GM03348 (cell line): Measurements from ENCODE around the gene TBC1D4.

Source experiments
- DNase-seq: peaks from one replicate; pipeline ENCODE4 v3.0.0; 2012; ENCODE audit warnings: low spot score

The TBC1D4 gene

GRCh38 chr13:75482070-75482819 is at the start of gene TBC1D4:
TBC1D4 (minus strand) TSS chr13:75482169; CDS start chr13:75481767, 402 bp downstream.
- DNase-seq = peak; percentile 90

DNA sequence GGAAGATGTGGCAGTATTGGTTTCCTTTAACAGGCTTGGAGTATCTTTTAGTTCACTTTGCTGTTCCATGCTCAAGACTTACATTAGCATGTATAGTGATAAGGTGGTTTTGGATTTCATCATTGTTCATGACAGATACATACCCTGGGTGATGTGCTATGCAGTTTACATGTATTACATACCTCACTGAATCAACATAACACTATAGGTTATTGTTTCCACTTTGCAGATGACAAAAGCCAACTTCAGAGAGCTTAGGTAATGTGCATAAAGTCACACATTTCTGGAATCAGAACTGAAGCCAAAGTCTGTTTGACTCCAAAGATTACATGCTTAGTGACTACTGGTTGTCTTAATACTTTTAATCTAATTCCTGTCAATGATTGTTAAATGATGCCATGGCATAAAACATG is 48.6 kb upstream of the TBC1D4 start:
- no peak for DNase-seq

DNA sequence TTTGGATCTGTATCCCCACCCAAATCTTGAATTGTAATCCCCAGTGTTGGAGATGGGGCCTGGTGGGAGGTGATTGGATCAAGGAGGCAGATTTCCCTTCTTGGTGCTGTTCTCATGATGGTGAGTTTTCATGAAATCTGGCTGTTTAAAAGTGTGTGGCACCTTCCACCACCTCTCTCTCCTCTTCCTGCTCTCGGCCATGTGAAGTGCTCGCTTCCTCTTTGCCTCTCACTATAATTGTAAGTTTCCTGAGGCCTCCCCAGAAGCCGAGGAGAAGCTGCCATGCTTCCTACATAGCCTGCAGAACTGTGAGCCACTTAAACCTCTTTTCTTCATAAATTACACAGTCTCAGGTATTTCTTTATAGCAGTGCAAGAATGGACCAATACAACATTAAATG is 40.0 kb upstream of the TBC1D4 start:
- DNase-seq = no peak

DNA sequence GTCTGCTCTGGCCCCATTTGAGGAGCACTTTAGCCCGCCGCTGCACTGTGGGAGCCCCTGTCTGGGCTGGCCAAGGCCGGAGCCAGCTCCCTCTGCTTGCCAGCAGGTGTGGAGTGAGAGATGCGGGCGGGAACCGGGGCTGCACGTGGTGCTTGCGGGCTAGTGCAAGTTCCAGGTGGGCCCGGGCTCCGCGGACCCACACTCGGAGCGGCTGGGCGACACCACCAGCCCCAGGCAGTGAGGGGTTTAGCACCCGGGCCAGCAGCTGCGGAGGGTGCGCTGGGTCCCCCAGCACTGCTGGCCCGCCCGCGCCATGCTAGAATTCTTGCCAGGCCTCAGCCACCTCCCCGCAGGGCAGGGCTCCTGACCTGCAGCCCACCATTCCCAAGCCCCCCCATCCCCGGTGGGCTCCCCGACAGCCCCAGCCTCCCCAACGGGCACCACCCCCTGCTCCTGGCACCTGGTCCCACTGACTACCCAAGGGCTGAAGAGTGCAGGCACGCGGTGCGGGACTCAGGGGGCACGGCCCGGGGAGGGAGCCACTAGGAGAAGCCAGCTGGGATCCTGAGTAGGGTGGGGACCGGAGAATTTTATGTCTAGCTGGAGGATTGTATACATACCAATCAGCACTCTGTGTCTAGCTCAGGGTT is 36.6 kb upstream of the TBC1D4 start:
- DNase-seq = no peak

- peak; percentile 12 for DNase-seq
These were observed 32.4 kb upstream of the TBC1D4 start for GRCh38 chr13:75514080-75514995.

- DNase-seq = no peak
These were observed 31.3 kb upstream of the TBC1D4 start for GRCh38 chr13:75513271-75513670.

GRCh38 chr13:75512253-75512652 is 30.3 kb upstream of the TBC1D4 start:
- DNase-seq = no peak

DNA sequence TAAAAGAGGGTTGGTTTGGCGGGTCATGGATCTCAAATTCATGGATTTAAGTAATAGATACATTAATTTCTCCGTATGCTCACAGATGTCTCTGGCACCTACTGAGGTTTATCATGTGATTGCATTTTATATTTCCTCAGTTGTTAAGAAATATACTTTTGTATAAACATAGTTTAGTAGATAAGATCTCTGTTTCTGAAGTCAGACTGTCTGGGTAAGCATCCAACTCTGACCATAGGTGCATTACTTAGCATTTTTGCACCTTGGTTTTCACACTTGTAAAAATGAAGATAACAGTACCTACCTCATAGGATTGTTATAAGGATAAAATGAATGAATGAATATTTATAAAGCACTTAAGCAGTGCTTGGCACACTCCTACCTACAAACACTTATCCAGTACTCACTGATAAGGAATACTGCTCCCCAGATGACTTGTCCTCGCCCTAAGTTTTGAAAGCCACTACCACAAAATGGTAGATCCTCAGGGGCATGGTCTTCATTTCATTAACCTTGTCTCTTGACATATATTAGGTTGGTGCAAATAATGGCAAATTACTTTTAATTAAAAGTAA is 29.2 kb upstream of the TBC1D4 start:
- DNase-seq = no peak

GRCh38 chr13:75508002-75508548 is 26.1 kb upstream of the TBC1D4 start:
- no peak for DNase-seq

GRCh38 chr13:75507027-75508001 is 25.3 kb upstream of the TBC1D4 start:
- DNase-seq = no peak

DNA sequence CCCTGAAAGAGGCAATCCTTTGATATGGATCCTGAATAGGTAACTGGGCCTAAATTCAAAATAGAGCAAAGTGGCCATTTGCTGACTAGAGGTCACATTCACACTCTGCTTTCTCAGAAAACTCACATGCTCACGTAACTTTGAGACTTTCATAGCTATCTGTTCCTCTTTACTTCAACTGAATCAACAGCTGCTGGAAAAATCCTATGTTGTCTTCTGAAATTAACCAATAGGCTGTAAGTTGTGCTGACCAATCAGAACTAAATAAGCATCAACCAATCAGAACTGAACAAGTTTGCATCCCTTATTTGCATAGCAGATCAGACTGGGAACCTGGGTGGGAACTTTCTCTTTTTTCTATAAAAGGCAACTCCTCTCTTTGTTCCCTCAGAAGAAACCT is 24.0 kb upstream of the TBC1D4 start:
- DNase-seq = no peak

DNA sequence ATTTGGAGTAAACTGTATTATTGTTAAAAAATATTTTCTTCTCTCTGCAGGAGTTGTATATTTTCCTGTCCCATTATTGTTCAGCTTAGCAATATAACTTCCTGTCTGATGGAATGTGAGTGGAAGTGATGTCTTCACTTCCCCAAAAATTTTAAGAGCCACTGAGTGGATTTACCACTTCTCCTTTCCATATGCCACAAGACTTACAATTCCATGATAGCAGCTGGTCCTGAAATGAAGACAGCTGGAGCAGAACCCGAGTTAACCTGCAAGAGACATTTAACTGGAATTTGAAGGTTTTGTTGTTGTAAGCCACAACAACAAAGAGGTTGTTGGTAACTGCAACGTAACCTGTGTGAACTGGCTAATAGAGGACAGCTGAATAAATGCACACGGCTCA is 23.4 kb upstream of the TBC1D4 start:
- no peak for DNase-seq

GRCh38 chr13:75495938-75496337 is 14.0 kb upstream of the TBC1D4 start:
- DNase-seq = peak; percentile 49

- DNase-seq = peak; percentile 30
These were observed 12.5 kb upstream of the TBC1D4 start for GRCh38 chr13:75494491-75494890.

GRCh38 chr13:75493156-75493555 is 11.2 kb upstream of the TBC1D4 start:
- DNase-seq = no peak

- DNase-seq = no peak
These were observed 10.4 kb upstream of the TBC1D4 start for GRCh38 chr13:75492389-75492788.

DNA sequence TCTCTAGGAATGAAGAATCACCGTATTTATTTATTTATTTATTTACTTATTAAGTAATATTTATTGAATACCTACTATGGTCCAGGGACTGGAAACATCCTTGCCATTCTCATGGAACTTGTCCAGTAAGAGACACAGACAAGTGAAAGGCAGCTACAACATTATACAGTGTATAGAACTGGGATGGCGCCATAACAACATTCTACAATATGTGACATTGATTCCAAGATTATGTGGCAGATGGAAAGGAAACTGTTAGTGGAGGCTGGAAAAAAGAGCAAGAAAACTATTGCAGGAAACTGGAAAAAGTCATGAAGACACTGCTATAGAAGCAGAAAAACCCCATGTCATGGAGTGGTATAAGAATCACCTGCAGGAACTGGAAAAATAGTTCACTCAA is 9.4 kb upstream of the TBC1D4 start:
- no peak for DNase-seq

DNA sequence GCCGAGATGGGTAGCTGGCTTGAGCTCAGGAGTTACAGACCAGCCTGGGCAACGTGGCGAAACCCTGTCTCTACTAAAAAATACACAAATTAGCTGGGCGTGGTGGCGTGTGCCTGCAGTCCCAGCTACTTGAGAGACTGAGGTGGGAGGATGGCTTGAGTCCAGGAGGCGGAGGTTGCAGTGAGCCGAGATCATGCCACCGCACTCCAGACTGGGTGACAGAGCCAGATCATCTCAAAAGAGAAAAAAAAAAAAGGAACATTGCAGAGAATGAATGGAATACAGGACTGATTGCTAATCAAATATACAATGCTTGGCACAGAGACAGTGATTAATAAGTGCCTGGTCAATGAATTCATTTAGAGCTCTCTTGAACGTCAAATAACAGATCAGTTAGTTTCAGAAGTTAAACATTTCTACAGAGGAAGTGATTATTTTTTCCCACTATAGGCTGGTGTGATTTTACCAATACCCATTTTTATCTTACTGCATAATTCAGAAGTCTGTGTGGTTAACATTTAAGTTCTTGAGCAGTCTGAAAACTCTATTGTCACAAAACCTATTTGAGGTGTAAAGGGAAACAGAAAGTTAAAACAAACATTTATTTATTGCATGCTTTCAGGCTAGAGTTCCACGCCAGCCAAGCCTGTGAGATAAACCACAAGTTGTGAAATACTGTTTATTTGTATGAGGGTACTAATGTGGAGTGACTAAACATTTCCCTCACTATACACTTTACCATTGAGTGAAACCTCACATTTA is 7.7 kb upstream of the TBC1D4 start:
- peak; percentile 52 for DNase-seq

DNA sequence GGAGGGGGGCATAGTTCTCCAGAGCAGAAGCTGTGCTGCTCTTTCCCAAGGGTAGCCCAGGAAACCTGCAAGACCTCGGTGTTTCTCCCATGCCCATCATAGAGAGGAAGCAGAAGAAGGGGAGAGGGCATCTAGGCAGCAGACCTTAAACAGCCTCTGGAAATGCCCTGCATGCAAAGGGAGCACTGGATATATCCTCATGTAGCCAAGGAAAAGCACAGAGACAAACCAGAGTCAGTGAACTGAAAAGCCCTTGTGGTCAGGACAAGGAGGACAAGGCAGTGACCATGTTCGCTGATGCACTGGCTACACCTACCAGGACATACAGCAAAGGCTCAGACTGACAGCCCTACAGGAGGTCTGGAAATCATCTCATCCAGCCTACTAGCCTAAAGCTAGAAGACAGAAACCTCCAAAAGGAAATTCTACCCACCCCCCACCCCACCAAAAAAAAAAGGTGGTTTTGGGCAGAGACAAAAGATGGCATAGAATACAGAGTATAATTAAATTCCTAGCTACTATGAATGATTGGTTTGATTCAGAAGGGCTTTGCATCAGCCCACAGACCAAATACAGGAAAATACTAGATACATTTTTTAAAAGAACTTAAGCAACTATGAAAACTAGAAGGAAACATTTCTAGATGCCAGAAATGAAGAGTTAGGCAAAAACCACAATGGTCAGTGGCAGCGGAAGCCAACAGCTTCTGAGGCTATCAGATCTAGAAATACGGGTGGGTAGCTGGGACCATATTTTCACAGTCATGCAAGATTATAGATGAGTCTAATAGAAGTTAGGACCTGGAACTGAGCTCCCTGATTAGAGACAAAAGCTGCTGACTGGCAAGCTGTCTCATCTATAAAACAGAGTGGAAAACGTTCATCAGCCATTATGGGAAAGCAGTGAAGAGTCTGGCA is 4.4 kb upstream of the TBC1D4 start:
- DNase-seq = no peak
